RCC 7860 (cell line): Measurements from ENCODE around the gene VEPH1.

ENCODE experiments used
- DNase-seq: peaks from one replicate; pipeline ENCODE4 v3.0.0-alpha.2; 2015; ENCODE audit warnings: low spot score
- FAIRE-seq: peaks from 2 replicates; lab custom pipeline; 2012; peaks lifted over from hg19 to GRCh38; lab: Jason Lieb, UNC

VEPH1 gene

GRCh38 chr3:157479464-157480243 is 23.6 kb downstream of the VEPH1 start:
- FAIRE-seq (no peak), DNase-seq (no peak)

- no peak for FAIRE-seq
- DNase-seq: peak; percentile 18
Observed at GRCh38 chr3:157477441-157477840, 25.8 kb downstream of the VEPH1 start.

DNA sequence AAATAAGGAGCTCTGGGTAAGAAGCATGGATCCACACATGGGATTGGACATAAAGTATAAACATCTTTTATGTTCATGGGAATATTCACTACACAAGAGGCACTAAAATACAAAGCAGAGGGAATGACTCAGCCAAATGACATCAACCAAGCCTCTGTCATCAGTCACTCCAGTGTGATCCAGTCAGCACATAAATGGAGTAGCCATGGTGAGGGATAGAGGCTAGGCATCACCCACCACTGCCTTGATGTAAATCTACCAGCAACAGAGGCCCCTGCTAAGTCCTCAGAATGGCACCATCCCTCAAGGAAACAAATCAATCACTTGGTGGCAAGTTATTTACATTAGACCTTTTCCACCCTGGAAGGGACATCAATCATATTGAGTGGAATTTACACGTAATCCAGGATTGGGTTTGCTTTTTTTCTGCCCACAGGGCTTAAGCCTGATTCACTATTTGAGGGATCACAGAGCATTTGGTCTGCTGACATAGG is 27.2 kb downstream of the VEPH1 start:
- no peak for FAIRE-seq
- peak; percentile 56 for DNase-seq

- no peak for FAIRE-seq
Observed at GRCh38 chr3:157472648-157473047, 30.6 kb downstream of the VEPH1 start.

DNA sequence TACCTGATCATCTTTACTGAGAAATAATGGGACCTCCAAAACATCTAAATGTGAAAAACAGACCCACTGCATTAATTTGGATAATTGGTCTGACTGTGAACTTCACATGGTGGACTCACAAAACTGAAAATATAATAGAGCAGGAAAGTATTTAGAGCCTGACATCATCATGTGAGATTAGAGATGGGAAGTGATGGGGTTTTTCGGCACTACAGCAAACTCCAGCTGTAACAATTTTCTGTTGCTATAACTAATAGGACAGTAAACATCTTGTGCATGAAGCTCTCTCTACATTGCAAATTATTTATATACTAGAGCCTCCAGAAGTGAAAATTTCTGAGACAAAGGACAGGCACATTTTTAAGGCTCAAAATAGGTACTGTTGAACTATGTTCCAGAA is 32.2 kb downstream of the VEPH1 start:
- FAIRE-seq (no peak), DNase-seq (no peak)

More at GRCh38 chr3:157472648-157473047, 30.6 kb downstream of the VEPH1 start:
- DNase-seq: no peak

DNA sequence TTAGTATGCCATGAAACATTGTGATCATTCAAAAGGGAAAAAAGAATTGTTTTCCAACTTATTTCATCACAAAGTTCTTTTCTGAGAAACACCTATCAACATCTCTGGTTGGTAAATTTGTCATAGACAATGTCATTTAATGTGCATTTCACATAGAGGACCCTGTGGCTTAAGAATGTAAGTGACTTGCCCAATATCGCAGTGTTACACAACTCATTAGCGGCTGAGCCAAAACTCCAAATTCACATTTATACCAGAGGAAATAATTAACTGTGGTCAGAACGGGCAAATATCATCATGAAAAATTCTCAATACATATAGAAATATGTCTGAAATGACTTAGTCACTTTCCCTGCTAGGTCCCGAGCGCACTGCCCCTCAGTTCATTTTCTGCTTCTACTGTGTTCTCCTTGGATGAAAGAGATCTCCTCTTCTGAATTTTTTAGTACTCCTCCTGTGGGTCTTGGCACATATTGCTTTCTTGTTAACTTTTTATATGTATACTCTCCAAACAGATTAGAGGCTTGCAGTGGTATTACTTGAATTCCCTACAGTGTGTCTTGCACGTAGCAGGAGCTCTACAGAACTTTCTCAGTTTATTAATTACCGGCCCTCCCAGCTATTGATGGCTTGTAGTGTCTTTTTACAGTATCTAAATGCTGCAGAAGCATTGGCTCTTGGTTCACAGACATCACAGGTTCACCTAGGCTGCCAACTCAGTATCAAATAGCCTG is 33.5 kb downstream of the VEPH1 start:
- no peak for FAIRE-seq
- no peak for DNase-seq

- DNase-seq (no peak), FAIRE-seq (no peak)
Observed at GRCh38 chr3:157467200-157467599, 36.0 kb downstream of the VEPH1 start.

- DNase-seq: no peak
- no peak for FAIRE-seq
Observed at GRCh38 chr3:157465741-157466140, 37.5 kb downstream of the VEPH1 start.

DNA sequence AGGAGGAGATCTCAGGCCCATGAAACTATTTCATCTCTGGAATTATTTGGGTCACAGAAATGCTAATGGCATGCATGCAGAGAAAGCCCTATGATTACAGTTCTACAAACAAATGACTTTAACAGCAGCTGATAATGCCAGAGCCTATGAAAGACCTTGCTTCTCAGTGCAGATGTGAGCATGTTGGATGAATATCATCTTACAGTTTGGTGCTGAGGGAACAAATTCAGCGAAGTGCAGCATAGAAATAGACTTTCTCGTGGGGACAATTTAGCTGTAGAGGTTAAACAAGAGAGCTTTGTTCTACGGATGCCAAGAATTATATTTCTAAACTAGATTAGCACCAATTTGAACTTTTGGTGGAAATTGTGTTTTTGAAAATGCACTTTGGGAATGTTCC is 38.9 kb downstream of the VEPH1 start:
- FAIRE-seq: no peak
- DNase-seq: no peak

DNA sequence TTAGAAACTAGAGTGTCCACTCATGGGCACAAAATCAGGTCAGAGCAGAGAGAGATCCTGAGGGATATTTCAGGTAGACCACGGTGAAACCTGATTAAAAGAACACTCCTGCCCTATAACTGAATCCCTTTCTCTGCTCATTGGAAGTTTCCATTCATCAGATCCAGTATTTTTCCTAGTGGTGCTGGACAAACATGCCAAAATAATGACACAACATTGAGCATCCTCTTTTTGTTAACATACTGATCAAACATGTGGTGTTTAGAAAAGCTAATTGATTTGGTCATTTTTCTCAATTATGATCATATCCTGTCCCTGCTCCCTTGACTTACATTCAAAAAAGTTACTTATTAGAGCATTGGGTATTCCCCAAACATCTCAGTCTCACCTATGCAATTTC is 39.4 kb downstream of the VEPH1 start:
- DNase-seq (no peak), FAIRE-seq (no peak)

GRCh38 chr3:157460253-157460652 is 43.0 kb downstream of the VEPH1 start:
- FAIRE-seq (no peak), DNase-seq (no peak)

- DNase-seq (no peak), FAIRE-seq (no peak)
Observed at GRCh38 chr3:157459706-157460105, 43.5 kb downstream of the VEPH1 start.

GRCh38 chr3:157453824-157454223 is 49.4 kb downstream of the VEPH1 start:
- DNase-seq (no peak), FAIRE-seq (no peak)

DNA sequence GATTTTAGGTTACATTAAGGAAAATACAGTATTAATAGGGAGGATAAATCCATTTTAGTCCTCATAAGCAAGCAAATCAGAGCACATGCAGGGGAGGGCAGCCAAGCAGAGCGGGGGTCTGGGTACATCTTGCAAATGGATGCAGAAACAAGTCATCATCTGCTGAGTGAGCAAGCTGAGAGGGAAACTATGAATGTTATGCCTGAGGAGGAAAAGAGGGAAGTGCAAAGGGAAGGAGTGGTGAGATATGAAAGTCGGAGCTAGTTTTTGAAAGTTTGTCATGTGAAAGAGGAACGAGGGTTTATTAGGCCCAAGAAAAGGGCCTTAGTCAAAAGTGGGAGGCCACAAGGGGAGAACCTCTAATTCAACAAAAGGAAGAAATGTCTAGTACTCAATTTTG is 51.1 kb downstream of the VEPH1 start:
- FAIRE-seq (no peak), DNase-seq (no peak)

- DNase-seq (peak; percentile 42), FAIRE-seq (peak; percentile 55)
Observed at GRCh38 chr3:157447026-157447694, 56.1 kb downstream of the VEPH1 start.

DNA sequence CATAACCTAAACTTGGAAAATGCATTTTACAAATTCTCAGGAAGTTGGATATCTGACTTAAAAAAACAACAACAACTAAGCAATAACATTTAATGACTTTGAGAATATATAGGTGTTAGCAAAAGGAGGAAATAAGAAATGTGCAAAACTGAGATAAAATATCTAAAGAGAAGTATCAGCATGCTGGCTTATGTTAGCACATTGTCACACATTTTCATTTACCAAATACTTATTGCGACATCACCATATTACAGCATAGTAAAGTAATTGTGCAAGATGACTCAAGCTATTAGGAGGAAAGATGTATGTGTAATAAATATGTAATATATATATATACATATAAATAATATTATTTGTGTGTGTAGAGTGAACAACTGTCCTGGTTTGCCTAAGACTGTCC is 57.4 kb downstream of the VEPH1 start:
- FAIRE-seq: no peak

GRCh38 chr3:157444797-157445184 is 58.4 kb downstream of the VEPH1 start:
- FAIRE-seq: no peak

More for the DNA sequence above, 57.4 kb downstream of the VEPH1 start:
- no peak for DNase-seq

DNA sequence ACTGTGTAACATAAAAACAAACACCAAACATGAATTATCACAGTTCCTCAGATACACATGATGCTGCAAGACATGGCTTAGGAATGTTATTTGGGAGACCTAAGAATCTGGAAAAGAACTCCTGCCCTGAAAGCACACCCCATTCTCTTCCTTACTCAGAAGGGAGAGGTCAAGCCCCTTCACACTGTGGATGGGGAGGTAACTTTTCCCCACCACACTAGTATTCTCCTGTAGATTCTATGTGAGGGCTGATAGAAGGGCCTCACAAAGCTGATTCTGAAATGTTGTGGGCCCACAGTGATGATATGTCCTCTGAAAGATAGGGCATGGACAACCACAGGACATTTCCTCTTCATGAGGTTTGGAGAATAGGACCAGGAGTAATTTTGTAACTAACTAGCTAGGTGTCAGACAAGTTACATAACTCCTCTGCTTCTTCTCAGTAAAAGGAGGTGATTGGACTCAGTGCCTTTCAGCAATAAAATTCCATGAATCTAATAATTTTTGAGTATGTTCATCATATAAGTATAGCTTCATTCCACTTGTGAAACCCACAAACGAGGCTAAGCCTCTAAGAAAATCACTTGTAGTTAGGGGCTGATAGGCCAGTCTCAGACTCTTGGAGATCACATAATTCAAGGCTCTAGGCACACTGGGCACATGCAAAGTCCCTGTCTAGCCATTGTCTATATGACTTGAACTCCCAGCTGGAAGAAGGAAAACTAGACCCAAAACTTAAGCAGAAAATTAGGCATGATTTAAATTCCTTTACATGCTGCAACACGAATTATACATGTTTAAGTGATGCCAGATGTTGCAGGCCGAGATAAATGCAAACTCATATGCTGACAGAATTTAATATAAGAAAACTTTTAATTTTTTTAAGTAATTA is 59.1 kb downstream of the VEPH1 start:
- DNase-seq: no peak

More at GRCh38 chr3:157444797-157445184, 58.4 kb downstream of the VEPH1 start:
- no peak for DNase-seq

GRCh38 chr3:157442729-157443128 is 60.5 kb downstream of the VEPH1 start:
- DNase-seq (no peak), FAIRE-seq (no peak)

More for the DNA sequence above, 59.1 kb downstream of the VEPH1 start:
- no peak for FAIRE-seq

GRCh38 chr3:157441102-157441624 is 62.1 kb downstream of the VEPH1 start:
- FAIRE-seq: no peak

More at GRCh38 chr3:157441102-157441624, 62.1 kb downstream of the VEPH1 start:
- no peak for DNase-seq
